IMR-90 (cell line): ENCODE measurements around the gene ZMIZ1. TPM values are rescaled to one million over a fixed set of nuclear protein-coding genes. Genes with fewer than 3 reads are reported as not detected.

Experiments used
- ATAC-seq: fragments of 200-7000 bp; cut with Tn5 transposase; 2 replicates; pipeline ENCODE4 v1.9.1; 2020; ENCODE audit warnings: low read depth, mild to moderate bottlenecking, moderate library complexity
- BruUV-seq: library from RNA; stranded (reverse); fragments of 400-500 nt; replicated peaks from 2 replicates; lab custom pipeline; 2021; lab: Mats Ljungman, UMichigan
- CTCF ChIA-PET: fragments of 300-600 bp; formaldehyde crosslinking; extraction: SDS; loops from one replicate; lab custom pipeline; 2021; ENCODE audit warnings: antibody characterized with exemption; lab: Yijun Ruan, JAX
- POLR2A ChIA-PET: fragments of 300-600 bp; sonication (Branson Sonifier 250); formaldehyde crosslinking; loops from one replicate; lab custom pipeline; 2022; ENCODE audit warnings: antibody characterized with exemption; ENCODE audit not compliant: unreplicated experiment; lab: Charles Lee
- DNase-seq: peaks from one replicate; pipeline ENCODE4 v3.0.0; 2013
- H2AFZ ChIP-seq: replicated peaks from 2 replicates; pipeline ENCODE3; 2013; ENCODE audit warnings: low read length, mild to moderate bottlenecking; ENCODE audit not compliant: poor library complexity
- H2AK5ac ChIP-seq: 2 replicates; pipeline ENCODE4 v1.6.1; 2013; ENCODE audit warnings: low read depth, low read length, inconsistent platforms
- H2AK9ac ChIP-seq: replicated peaks from 2 replicates; pipeline ENCODE3; 2013; ENCODE audit warnings: mild to moderate bottlenecking, low read depth, low read length, moderate library complexity; ENCODE audit not compliant: poor library complexity
- H2BK120ac ChIP-seq: 2 replicates; pipeline ENCODE4 v1.6.1; 2013; ENCODE audit warnings: low read depth, low read length, inconsistent platforms
- H2BK15ac ChIP-seq: 3 replicates; pipeline ENCODE4 v1.6.1; 2013; ENCODE audit warnings: low read depth, low read length, inconsistent platforms
- H2BK20ac ChIP-seq: 2 replicates; pipeline ENCODE4 v1.6.1; 2013; ENCODE audit warnings: low read depth, mild to moderate bottlenecking, inconsistent platforms, low read length, moderate library complexity
- H2BK5ac ChIP-seq: 2 replicates; pipeline ENCODE4 v1.6.1; 2013; ENCODE audit warnings: mild to moderate bottlenecking, low read depth, low read length, inconsistent platforms; ENCODE audit not compliant: poor library complexity, severe bottlenecking
- H3K14ac ChIP-seq: replicated peaks from 2 replicates; pipeline ENCODE4 v1.6.1; 2013; ENCODE audit warnings: low read depth, low read length, inconsistent platforms
- H3K18ac ChIP-seq: 2 replicates; pipeline ENCODE4 v1.6.1; 2013; ENCODE audit warnings: low read depth, low read length, control low read depth
- H3K23ac ChIP-seq: 2 replicates; pipeline ENCODE4 v1.6.1; 2013; ENCODE audit warnings: low read depth, low read length, inconsistent platforms
- H3K27ac ChIP-seq: 2 replicates; pipeline ENCODE4 v1.5.1; 2013; ENCODE audit warnings: mild to moderate bottlenecking, control low read depth, low read length; ENCODE audit not compliant: insufficient read depth
- H3K27me3 ChIP-seq: 2 replicates; pipeline ENCODE4 v1.6.1; 2013; ENCODE audit warnings: low read length; ENCODE audit not compliant: control insufficient read depth, insufficient read depth
- H3K36me3 ChIP-seq: 2 replicates; pipeline ENCODE4 v1.6.1; 2013; ENCODE audit warnings: low read length, mixed read lengths; ENCODE audit not compliant: control insufficient read depth, insufficient read depth
- H3K4ac ChIP-seq: 2 replicates; pipeline ENCODE4 v1.6.1; 2013; ENCODE audit warnings: low read depth, low read length, inconsistent platforms
- H3K4me1 ChIP-seq: 2 replicates; pipeline ENCODE4 v1.6.1; 2013; ENCODE audit warnings: low read length, mixed read lengths; ENCODE audit not compliant: control insufficient read depth, insufficient read depth
- H3K4me2 ChIP-seq: 2 replicates; pipeline ENCODE4 v1.6.1; 2013; ENCODE audit warnings: low read depth, mild to moderate bottlenecking, control low read depth, low read length, moderate library complexity
- H3K4me3 ChIP-seq: 2 replicates; pipeline ENCODE4 v1.5.1; 2013; ENCODE audit warnings: low read depth, mild to moderate bottlenecking, control low read depth, low read length, moderate library complexity; ENCODE audit not compliant: insufficient read depth
- H3K56ac ChIP-seq: 2 replicates; pipeline ENCODE4 v1.6.1; 2013; ENCODE audit warnings: low read length, inconsistent platforms; ENCODE audit not compliant: insufficient read depth; ENCODE audit errors: extremely low read depth
- H3K79me1 ChIP-seq, 2 experiments: 2 replicates each; pipeline ENCODE4 v1.6.1; 2013; ENCODE audit warnings: low read length in 2 of 2, inconsistent platforms in 1 of 2, low read depth in 1 of 2
- H3K9ac ChIP-seq: 2 replicates; pipeline ENCODE4 v1.6.1; 2013; ENCODE audit warnings: low read depth, low read length, control low read depth
- H3K9me1 ChIP-seq: 2 replicates; pipeline ENCODE4 v1.6.1; 2013; ENCODE audit warnings: low read length, inconsistent platforms; ENCODE audit not compliant: insufficient read depth
- H3K9me3 ChIP-seq: 2 replicates; pipeline ENCODE4 v1.6.1; 2013; ENCODE audit warnings: low read length; ENCODE audit not compliant: control insufficient read depth, insufficient read depth
- H4K20me1 ChIP-seq: 2 replicates; pipeline ENCODE4 v1.6.1; 2013; ENCODE audit warnings: low read length, inconsistent platforms; ENCODE audit not compliant: insufficient read depth
- H4K5ac ChIP-seq: 2 replicates; pipeline ENCODE4 v1.6.1; 2013; ENCODE audit warnings: mild to moderate bottlenecking, low read depth, low read length, control low read depth
- H4K8ac ChIP-seq, 2 experiments: 2 replicates each; pipeline ENCODE4 v1.6.1; 2013; ENCODE audit warnings: low read depth in 2 of 2, low read length in 2 of 2, control low read depth in 1 of 2, inconsistent platforms in 1 of 2
- H4K91ac ChIP-seq: 2 replicates; pipeline ENCODE4 v1.6.1; 2013; ENCODE audit warnings: low read depth, low read length, inconsistent platforms; ENCODE audit not compliant: insufficient read depth
- BHLHE40 ChIP-seq: fragments of 150-350 bp; IDR thresholded peaks from 2 replicates; pipeline ENCODE4 v1.6.1; 2016; ENCODE audit warnings: mild to moderate bottlenecking, low read depth, low read length
- CTCF ChIP-seq: conservative IDR thresholded peaks from 2 replicates; pipeline ENCODE4 v1.5.1; 2012; ENCODE audit warnings: mild to moderate bottlenecking, low read depth, low read length, improper control_type of control experiment
- FOS ChIP-seq: fragments of 150-350 bp; IDR thresholded peaks from 2 replicates; pipeline ENCODE4 v1.6.1; 2016; ENCODE audit warnings: low read depth, low read length
- MAFK ChIP-seq: IDR thresholded peaks from 2 replicates; pipeline ENCODE4 v1.6.1; 2012; ENCODE audit warnings: low read depth, low read length, improper control_type of control experiment
- NFE2L2 ChIP-seq: fragments of 150-350 bp; IDR thresholded peaks from 2 replicates; pipeline ENCODE4 v1.6.1; 2016; ENCODE audit warnings: low read depth, mild to moderate bottlenecking, low read length
- POLR2A ChIP-seq: IDR thresholded peaks from 2 replicates; pipeline ENCODE4 v1.6.1; 2012; ENCODE audit warnings: mild to moderate bottlenecking, low read depth, low read length
- SMC3 ChIP-seq: fragments of 150-350 bp; IDR thresholded peaks from 2 replicates; pipeline ENCODE4 v1.6.1; 2016; ENCODE audit warnings: low read depth, mild to moderate bottlenecking, antibody characterized with exemption, low read length, moderate library complexity
- USF2 ChIP-seq: fragments of 150-350 bp; IDR thresholded peaks from 2 replicates; pipeline ENCODE4 v1.6.1; 2017; ENCODE audit warnings: mild to moderate bottlenecking, antibody characterized with exemption, low read length, low read depth
- WGBS, 2 experiments: methylation state at CpG; one replicate each; pipeline versions ENCODE4 v1.1.5 to v1.1.7; 2013; ENCODE audit warnings: missing lambda C conversion rate in 2 of 2; ENCODE audit not compliant: insufficient read length in 1 of 2; ENCODE audit errors: extremely low coverage in 2 of 2; 5-methylcytosine and 5-hydroxymethylcytosine counted together
- dilution Hi-C: fragments of 300-500 bp; cut with HindIII; formaldehyde crosslinking; loops from one replicate; pipeline ENCODE4 v1.14.3; 2018; ENCODE audit warnings: low sequenced_read_pairs; ENCODE audit not compliant: unreplicated experiment
- in situ Hi-C: fragments of 300-500 bp; cut with MboI; formaldehyde crosslinking; loops from 3 replicates; pipeline ENCODE4 v1.14.3; 2019; ENCODE audit warnings: low sequenced_read_pairs, inconsistent platforms, mixed read lengths
- intact Hi-C: fragments of 100-400 bp; cut with micrococcal nuclease; formaldehyde crosslinking; loops from 2 replicates; pipeline ENCODE4 v1.10.0; 2022
- polyA plus RNA-seq, 3 experiments: library from polyadenylated mRNA; depleted of rRNA; stranded (reverse); fragments of >200 nt; gene quantifications; 2 replicates each; pipeline ENCODE4 v1.2.3, GENCODE V29; 2012; ENCODE audit warnings: low replicate concordance in 1 of 3
- total RNA-seq: library from RNA; depleted of rRNA; stranded (reverse); fragments of >200 nt; gene quantifications from 2 replicates; pipeline ENCODE4 v1.2.3, GENCODE V29; 2012

The ZMIZ1 gene
- total and polyA plus RNA-seq, 2 of the 4 experiments (the other 2 are of a cell fraction), result 6.6 to 48.7 TPM

GRCh38 chr10:79310200-79310865 lies 241.6 kb downstream of the ZMIZ1 start:
- CTCF ChIA-PET, result no interaction called here
- intact Hi-C loops, result no loop called here

More at GRCh38 chr10:79310200-79310865, 241.6 kb downstream of the ZMIZ1 start:
- Histone ChIP-seq H4K8ac (no peak overlapping the region), H3K14ac (no peak overlapping the region), H3K79me1 (peaks cover 20 to 54% of the 10 kb centered on the region in 2 experiments; a peak in 3 of 4 replicates), H3K4ac (no peak overlapping the region), H3K27ac (no peak overlapping the region), H2BK20ac (no peak overlapping the region), H4K5ac (no peak overlapping the region), H3K4me2 (no peak overlapping the region), H3K23ac (no peak overlapping the region), H3K9me1 (0 out of 2 replicates have a peak, but pooled peaks cover 2% of the 10 kb centered on the region), H2BK120ac (no peak overlapping the region), H3K56ac (no peak overlapping the region), H2AK5ac (no peak overlapping the region), H3K27me3 (no peaks in the 10 kb centered on the region), H3K4me3 (no peak overlapping the region), H3K36me3 (peaks cover 90% of the 10 kb centered on the region), H3K9me3 (no peaks in the 10 kb centered on the region), H2BK15ac (no peak overlapping the region), H2AFZ (peak overlapping the region; percentile 51), H4K20me1 (no peaks in the 10 kb centered on the region; the same call in none of the 2 replicates), H2AK9ac (peak overlapping the region; percentile 50), H4K91ac (no peak overlapping the region), H3K4me1 (no peaks in the 10 kb centered on the region), H3K18ac (no peak overlapping the region), H2BK5ac (no peak overlapping the region), H3K9ac (no peak overlapping the region)
- dilution Hi-C loops, result no loop called here
- in situ Hi-C loops, result no loop called here
- TF ChIP-seq MAFK (no peak), BHLHE40 (no peak), FOS (no peak), CTCF (no peak), SMC3 (no peak), NFE2L2 (no peak), USF2 (no peak), POLR2A (no peak)
- POLR2A ChIA-PET, result no interaction called here
- DNase-seq (no peak), ATAC-seq (no peak)
- 94% methylated on average over 9 of the region's 29 CpGs; no CpG with 5 or more reads in 1 of the 2 experiments for WGBS, 2 experiments
- no TSS peak for BruUV-seq
